ENCODE measurements around the gene RFX4.
A peak's percentile ranks its signal among the peaks of the same experiment; 100 is the strongest.

RFX4 gene

DNA sequence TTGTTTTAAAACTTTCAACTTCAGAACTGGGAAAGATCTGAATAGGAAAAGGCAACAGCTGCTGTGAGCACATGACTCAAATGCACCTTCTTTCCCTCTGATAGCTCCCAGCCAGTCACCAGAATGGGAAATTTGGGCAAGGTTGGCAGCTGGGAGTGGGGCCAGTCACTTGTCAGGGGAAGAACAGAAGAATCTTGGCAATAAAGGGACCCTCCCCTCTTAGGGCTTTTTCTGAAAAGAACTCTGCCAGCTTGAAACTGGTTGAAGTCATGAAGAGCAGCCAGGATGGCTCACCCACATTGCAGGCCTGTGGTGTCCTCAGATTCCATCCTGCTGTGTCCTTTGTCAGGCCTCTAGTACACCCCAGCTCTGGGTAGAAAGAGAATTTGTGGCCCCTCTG, 181.4 kb downstream of the RFX4 start:
- TF ChIP-seq, protein P1, sequence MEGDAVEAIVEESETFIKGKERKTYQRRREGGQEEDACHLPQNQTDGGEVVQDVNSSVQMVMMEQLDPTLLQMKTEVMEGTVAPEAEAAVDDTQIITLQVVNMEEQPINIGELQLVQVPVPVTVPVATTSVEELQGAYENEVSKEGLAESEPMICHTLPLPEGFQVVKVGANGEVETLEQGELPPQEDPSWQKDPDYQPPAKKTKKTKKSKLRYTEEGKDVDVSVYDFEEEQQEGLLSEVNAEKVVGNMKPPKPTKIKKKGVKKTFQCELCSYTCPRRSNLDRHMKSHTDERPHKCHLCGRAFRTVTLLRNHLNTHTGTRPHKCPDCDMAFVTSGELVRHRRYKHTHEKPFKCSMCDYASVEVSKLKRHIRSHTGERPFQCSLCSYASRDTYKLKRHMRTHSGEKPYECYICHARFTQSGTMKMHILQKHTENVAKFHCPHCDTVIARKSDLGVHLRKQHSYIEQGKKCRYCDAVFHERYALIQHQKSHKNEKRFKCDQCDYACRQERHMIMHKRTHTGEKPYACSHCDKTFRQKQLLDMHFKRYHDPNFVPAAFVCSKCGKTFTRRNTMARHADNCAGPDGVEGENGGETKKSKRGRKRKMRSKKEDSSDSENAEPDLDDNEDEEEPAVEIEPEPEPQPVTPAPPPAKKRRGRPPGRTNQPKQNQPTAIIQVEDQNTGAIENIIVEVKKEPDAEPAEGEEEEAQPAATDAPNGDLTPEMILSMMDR (IDR thresholded peaks at IDR 0.05; ENCODE audit: low read depth, low read length) = no peak
- DNase-seq (ENCODE audit: low read depth in 2 of 2) = no peak

DNA sequence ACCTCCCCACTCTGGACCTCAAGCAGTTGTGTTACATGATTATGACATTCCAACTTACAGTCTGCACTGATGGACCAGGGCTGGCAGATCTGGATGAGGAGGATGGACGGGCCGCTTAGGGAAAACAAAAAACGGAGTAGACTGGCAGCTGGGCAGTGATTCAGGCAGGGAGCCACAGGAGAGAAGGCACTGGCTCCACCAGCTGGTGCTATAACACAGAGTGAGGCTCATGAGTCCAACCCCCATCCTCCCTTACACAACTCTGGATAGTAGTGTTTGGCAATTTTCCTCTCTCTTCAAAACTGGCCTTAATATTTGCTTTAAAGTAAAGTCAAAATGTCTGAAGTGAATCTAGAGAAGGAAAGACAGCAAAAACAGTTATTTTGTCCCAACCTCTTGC, 181.9 kb downstream of the RFX4 start:
- H3K4me3 ChIP-seq (replicated peaks in 1 of 2; ENCODE audit: low read depth in 2 of 2, low read length in 2 of 2) = no peak overlapping the region
- DNase-seq (ENCODE audit: low read depth in 2 of 2) = peak; percentile 36 to 78
- TF ChIP-seq, protein P1 (IDR thresholded peaks at IDR 0.05; ENCODE audit: low read depth, low read length) = peak; percentile 8

More for the DNA sequence above, 181.4 kb downstream of the RFX4 start:
- no peak overlapping the region for H3K4me3 ChIP-seq (replicated peaks in 1 of 2; ENCODE audit: low read depth in 2 of 2, low read length in 2 of 2)

DNA sequence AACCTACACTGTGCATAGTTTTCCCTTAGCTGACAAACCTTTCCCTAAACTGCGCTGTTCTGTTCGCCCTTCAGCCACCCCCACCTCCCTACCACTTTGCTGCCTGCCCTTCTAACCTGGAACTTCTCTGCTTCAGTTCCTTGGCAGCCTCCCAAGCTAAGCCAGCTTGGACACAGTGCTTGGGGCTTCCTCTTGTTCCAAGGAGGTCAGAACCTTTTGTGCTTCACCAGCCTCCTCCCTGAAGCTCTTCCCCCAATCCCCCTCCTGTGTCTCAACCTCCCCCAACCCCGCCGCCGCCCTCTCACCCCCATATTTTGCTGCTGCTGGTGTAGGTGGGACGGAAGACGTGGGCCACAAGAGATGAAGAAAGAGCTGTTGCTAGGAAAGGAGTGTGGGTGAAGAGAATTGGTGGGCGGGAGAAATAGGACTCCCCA, 183.6 kb downstream of the RFX4 start:
- H3K4me3 ChIP-seq (replicated peaks in 1 of 2; ENCODE audit: low read depth in 2 of 2, low read length in 2 of 2) = no peak overlapping the region
- peak; percentile 28 to 89 for DNase-seq (ENCODE audit: low read depth in 2 of 2)
- TF ChIP-seq, protein P1 (IDR thresholded peaks at IDR 0.05; ENCODE audit: low read depth, low read length) = no peak

DNA sequence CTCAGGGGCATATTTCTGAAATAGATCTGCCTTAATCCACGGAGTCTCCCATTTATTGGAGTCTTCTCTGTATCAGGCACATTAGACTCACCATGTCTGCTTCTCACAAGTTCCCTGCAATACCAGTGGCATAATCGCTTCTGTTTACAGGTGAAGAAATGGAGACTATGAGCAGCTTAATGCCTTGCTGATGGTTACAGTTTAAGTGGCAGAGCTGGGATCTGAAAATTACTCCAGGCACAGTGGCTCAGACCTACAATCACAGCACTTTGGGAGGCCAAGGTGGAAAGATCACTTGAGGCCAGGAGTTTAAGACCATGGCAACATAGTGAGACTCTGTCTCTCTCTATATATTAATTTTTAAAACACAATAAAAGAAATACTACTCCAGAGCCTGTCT, 184.4 kb downstream of the RFX4 start:
- TF ChIP-seq, protein P1 (IDR thresholded peaks at IDR 0.05; ENCODE audit: low read depth, low read length) = no peak
- no peak overlapping the region for H3K4me3 ChIP-seq (replicated peaks in 1 of 2; ENCODE audit: low read depth in 2 of 2, low read length in 2 of 2)
- no peak for DNase-seq (ENCODE audit: low read depth in 2 of 2)

DNA sequence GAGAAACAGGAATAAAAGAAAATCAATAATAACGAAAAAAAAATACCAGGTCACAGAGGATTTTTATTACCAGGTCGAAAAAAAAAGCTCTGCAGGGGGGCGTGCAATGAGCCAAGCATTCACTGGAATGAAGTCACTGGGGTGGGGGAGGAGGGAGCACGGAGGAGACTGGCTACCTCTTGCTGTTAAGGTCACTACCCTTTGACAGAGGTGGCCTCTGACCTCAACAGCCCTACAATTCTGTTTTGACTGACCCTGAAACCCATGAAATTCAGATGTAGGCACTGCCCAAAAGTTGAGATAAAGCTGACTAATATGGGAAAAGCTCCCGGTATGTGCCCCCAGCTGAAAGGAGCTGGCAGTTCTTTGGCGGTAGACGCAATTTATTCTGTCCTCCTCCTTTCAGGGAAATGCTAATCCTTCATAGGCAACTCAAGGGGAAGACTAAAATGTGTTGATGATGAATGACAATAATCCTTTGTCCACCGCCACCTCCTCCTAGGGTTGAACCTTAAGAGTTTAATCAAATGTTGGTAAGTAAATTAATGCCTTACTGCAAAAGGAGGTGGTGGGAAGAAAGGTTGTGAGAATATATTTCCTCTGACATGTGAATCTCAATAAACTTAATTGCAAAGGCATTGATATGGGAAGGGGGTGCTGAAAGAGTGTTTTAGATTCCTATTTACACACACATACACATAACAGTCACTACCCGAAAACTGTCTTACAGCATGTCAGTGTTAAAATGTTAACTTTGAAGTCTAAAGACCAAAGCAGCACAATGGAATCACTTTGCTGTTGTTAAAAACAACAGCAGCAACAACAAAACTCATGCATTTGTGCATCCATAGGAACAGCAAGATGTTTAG, 185.4 kb downstream of the RFX4 start:
- TF ChIP-seq, protein P1 (IDR thresholded peaks at IDR 0.05; ENCODE audit: low read depth, low read length) = no peak
- no peak overlapping the region for H3K4me3 ChIP-seq (replicated peaks in 1 of 2; ENCODE audit: low read depth in 2 of 2, low read length in 2 of 2)
- DNase-seq (ENCODE audit: low read depth in 2 of 2) = peak; percentile 24 to 84

DNA sequence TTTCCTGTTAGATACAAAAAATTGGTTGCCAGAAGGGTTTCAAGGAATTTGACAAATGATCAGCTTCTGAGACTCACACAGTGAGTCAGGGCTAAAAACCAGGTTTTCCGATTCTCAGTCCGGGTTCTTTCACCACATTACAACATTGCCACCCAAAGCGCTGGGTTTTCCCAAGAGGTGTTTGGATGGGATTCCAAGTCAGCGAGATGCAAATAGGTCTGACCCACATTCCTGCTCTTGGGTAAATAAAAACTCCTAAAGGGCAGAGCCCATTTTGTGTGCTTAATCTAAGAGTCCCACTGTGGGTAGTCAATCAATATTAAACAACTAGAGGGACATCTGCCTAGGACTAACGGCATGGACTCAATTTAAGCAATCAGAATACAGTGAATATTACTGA, 186.3 kb downstream of the RFX4 start:
- no peak overlapping the region for H3K4me3 ChIP-seq (replicated peaks in 1 of 2; ENCODE audit: low read depth in 2 of 2, low read length in 2 of 2)
- DNase-seq (ENCODE audit: low read depth in 2 of 2) = peak; percentile 37 to 66
- TF ChIP-seq, protein P1 (IDR thresholded peaks at IDR 0.05; ENCODE audit: low read depth, low read length) = no peak

All from cardiac fibroblast (primary cell).